SK-N-SH treated with all-trans-retinoic acid at 6 μM for 48 hours (cell line): ENCODE results near the gene ZCCHC2.

Experiments used
- ATAC-seq: fragments of 200-7000 bp; cut with Tn5 transposase; 3 replicates; pipeline ENCODE4 v1.9.1; 2020; ENCODE audit warnings: mild to moderate bottlenecking, moderate library complexity
- ARNTL ChIP-seq: fragments of 450-650 bp; formaldehyde crosslinking; IDR thresholded peaks from 2 replicates; pipeline ENCODE4 v1.5.0; 2020; ENCODE audit warnings: low read depth, mild to moderate bottlenecking, moderate library complexity, borderline replicate concordance
- BACH2 ChIP-seq: fragments of 250-450 bp; sonication (Bioruptor Pico); IDR thresholded peaks from 2 replicates; pipeline ENCODE4 v1.9.0; 2021; ENCODE audit warnings: mild to moderate bottlenecking, borderline replicate concordance
- CSDC2 ChIP-seq: fragments of 250-450 bp; sonication (Bioruptor Pico); IDR thresholded peaks from 2 replicates; pipeline ENCODE4 v1.5.0; 2020; ENCODE audit warnings: mild to moderate bottlenecking, moderate library complexity
- CSRNP3 ChIP-seq: fragments of 250-450 bp; sonication (Bioruptor Pico); IDR thresholded peaks from 2 replicates; pipeline ENCODE4 v1.5.1; 2021; ENCODE audit warnings: mild to moderate bottlenecking, moderate library complexity
- ESRRG ChIP-seq: fragments of 250-450 bp; sonication (Bioruptor Pico); IDR thresholded peaks from 2 replicates; pipeline ENCODE4 v1.6.1; 2021; ENCODE audit warnings: mild to moderate bottlenecking
- GLIS3 ChIP-seq: fragments of 250-450 bp; sonication (Bioruptor Pico); IDR thresholded peaks from 2 replicates; pipeline ENCODE4 v1.5.0; 2020; ENCODE audit warnings: mild to moderate bottlenecking, moderate library complexity
- ISL1 ChIP-seq: fragments of 250-450 bp; sonication (Bioruptor Pico); IDR thresholded peaks from 2 replicates; pipeline ENCODE4 v2.1.2; 2022; ENCODE audit warnings: mild to moderate bottlenecking, moderate library complexity
- OSR1 ChIP-seq: fragments of 250-450 bp; sonication (Bioruptor Pico); IDR thresholded peaks from 2 replicates; pipeline ENCODE4 v1.8.0; 2022; ENCODE audit warnings: moderate library complexity, mild to moderate bottlenecking, inconsistent platforms
- PATZ1 ChIP-seq: fragments of 250-450 bp; sonication (Bioruptor Pico); IDR thresholded peaks from 2 replicates; pipeline ENCODE4 v1.8.0; 2020; ENCODE audit warnings: mild to moderate bottlenecking, moderate library complexity, borderline replicate concordance
- POU6F1 ChIP-seq: fragments of 250-450 bp; sonication (Bioruptor Pico); IDR thresholded peaks from 2 replicates; pipeline ENCODE4 v1.8.0; 2021; ENCODE audit warnings: low read depth, mild to moderate bottlenecking, moderate library complexity, borderline replicate concordance
- PPARA ChIP-seq: fragments of 250-450 bp; sonication (Bioruptor Pico); IDR thresholded peaks from 2 replicates; pipeline ENCODE4 v1.5.0; 2020; ENCODE audit warnings: mild to moderate bottlenecking, borderline replicate concordance
- RARB ChIP-seq: fragments of 250-450 bp; sonication (Bioruptor Pico); IDR thresholded peaks from 2 replicates; pipeline ENCODE4 v1.8.0; 2021; ENCODE audit warnings: mild to moderate bottlenecking, moderate library complexity
- SNAI2 ChIP-seq: fragments of 250-450 bp; sonication (Bioruptor Pico); IDR thresholded peaks from 2 replicates; pipeline ENCODE4 v1.5.0; 2020; ENCODE audit warnings: mild to moderate bottlenecking, moderate library complexity
- TOX ChIP-seq: fragments of 250-450 bp; sonication (Bioruptor Pico); IDR thresholded peaks from 2 replicates; pipeline ENCODE4 v1.8.0; 2021; ENCODE audit warnings: mild to moderate bottlenecking, moderate library complexity, borderline replicate concordance
- TSHZ2 ChIP-seq: fragments of 250-450 bp; sonication (Bioruptor Pico); IDR thresholded peaks from 2 replicates; pipeline ENCODE4 v1.5.0; 2020; ENCODE audit warnings: mild to moderate bottlenecking, moderate library complexity
- ZC3H10 ChIP-seq: fragments of 250-450 bp; sonication (Bioruptor Pico); IDR thresholded peaks from 2 replicates; pipeline ENCODE4 v1.5.1; 2021; ENCODE audit warnings: mild to moderate bottlenecking, moderate library complexity
- ZFP3 ChIP-seq: fragments of 250-450 bp; sonication (Bioruptor Pico); IDR thresholded peaks from 2 replicates; pipeline ENCODE4 v1.5.0; 2020; ENCODE audit warnings: mild to moderate bottlenecking, moderate library complexity
- ZFP30 ChIP-seq: fragments of 450-650 bp; formaldehyde crosslinking; IDR thresholded peaks from 2 replicates; pipeline ENCODE4 v1.5.0; 2022; ENCODE audit warnings: mild to moderate bottlenecking, moderate library complexity
- ZNF565 ChIP-seq: fragments of 450-650 bp; formaldehyde crosslinking; conservative IDR thresholded peaks from 2 replicates; pipeline ENCODE4 v1.5.0; 2020; ENCODE audit warnings: low read depth, mild to moderate bottlenecking, moderate library complexity
- ZNF70 ChIP-seq: fragments of 450-650 bp; formaldehyde crosslinking; IDR thresholded peaks from 2 replicates; pipeline ENCODE4 v1.5.0; 2020; ENCODE audit warnings: mild to moderate bottlenecking, moderate library complexity

ZCCHC2 gene

GRCh38 chr18:62569081-62569655 lies 46.3 kb downstream of the ZCCHC2 start (continued):
- no peak for TF ChIP-seq CSDC2 (CRISPR knock-in tag)

- no peak for ATAC-seq
- TF ChIP-seq ZC3H10 (no peak), ESRRG (CRISPR knock-in tag) (no peak), RARB (CRISPR knock-in tag) (no peak)
Observed at GRCh38 chr18:62571037-62571436, 48.2 kb downstream of the ZCCHC2 start.

GRCh38 chr18:62571648-62572047 lies 48.8 kb downstream of the ZCCHC2 start:
- ATAC-seq: no peak
- no peak for TF ChIP-seq ISL1 (CRISPR knock-in tag)
- no peak for TF ChIP-seq TSHZ2 (CRISPR knock-in tag)
- no peak for TF ChIP-seq RARB (CRISPR knock-in tag)
- no peak for TF ChIP-seq BACH2 (CRISPR knock-in tag)
- no peak for TF ChIP-seq CSDC2 (CRISPR knock-in tag)
- no peak for TF ChIP-seq CSRNP3 (CRISPR knock-in tag)
- no peak for TF ChIP-seq OSR1 (CRISPR knock-in tag)
- no peak for TF ChIP-seq PATZ1 (CRISPR knock-in tag)
- no peak for TF ChIP-seq ZNF565 (CRISPR knock-in tag)
- TF ChIP-seq ZC3H10: no peak
- no peak for TF ChIP-seq SNAI2 (CRISPR knock-in tag)
- no peak for TF ChIP-seq PPARA (CRISPR knock-in tag)
- TF ChIP-seq POU6F1 (CRISPR knock-in tag): no peak
- TF ChIP-seq, all 23 proteins: peak for 0

GRCh38 chr18:62572456-62572855 lies 49.6 kb downstream of the ZCCHC2 start:
- TF ChIP-seq ZFP30 (CRISPR knock-in tag) (no peak), CSRNP3 (CRISPR knock-in tag) (no peak), RARB (CRISPR knock-in tag) (no peak), ZNF565 (CRISPR knock-in tag) (no peak), OSR1 (CRISPR knock-in tag) (no peak), PPARA (CRISPR knock-in tag) (no peak), TOX (CRISPR knock-in tag) (no peak), PATZ1 (CRISPR knock-in tag) (no peak), SNAI2 (CRISPR knock-in tag) (no peak), ZNF70 (CRISPR knock-in tag) (no peak), POU6F1 (CRISPR knock-in tag) (no peak), ZFP3 (CRISPR knock-in tag) (no peak), ESRRG (CRISPR knock-in tag) (no peak), BACH2 (CRISPR knock-in tag) (no peak), GLIS3 (no peak), ISL1 (CRISPR knock-in tag) (no peak), ARNTL (CRISPR knock-in tag) (no peak), CSDC2 (CRISPR knock-in tag) (no peak)
- ATAC-seq: no peak
